Glutamatergic neuron (in vitro differentiated cells): ENCODE data around the gene UBQLN1. TPM values are rescaled to one million over a fixed set of nuclear protein-coding genes. Genes with fewer than 3 reads are reported as not detected.

Experiments used
- DNase-seq: peaks from one replicate; pipeline ENCODE4 v3.0.0; 2022
- H3K27ac Mint-ChIP-seq: one replicate; pipeline ENCODE4 v1.8.0; 2020; ENCODE audit warnings: mild to moderate bottlenecking, mixed read lengths, inconsistent platforms; ENCODE audit not compliant: unreplicated experiment
- H3K27me3 Mint-ChIP-seq: one replicate; pipeline ENCODE4 v1.8.0; 2020; ENCODE audit warnings: mild to moderate bottlenecking, moderate library complexity, mixed read lengths, inconsistent platforms; ENCODE audit not compliant: unreplicated experiment
- H3K36me3 Mint-ChIP-seq: one replicate; pipeline ENCODE4 v1.8.0; 2020; ENCODE audit warnings: mild to moderate bottlenecking, mixed read lengths, inconsistent platforms; ENCODE audit not compliant: unreplicated experiment
- H3K4me1 Mint-ChIP-seq: one replicate; pipeline ENCODE4 v1.8.0; 2020; ENCODE audit warnings: mild to moderate bottlenecking, low read depth, mixed read lengths, inconsistent platforms; ENCODE audit not compliant: unreplicated experiment
- H3K4me3 Mint-ChIP-seq: one replicate; pipeline ENCODE4 v1.8.0; 2020; ENCODE audit warnings: mild to moderate bottlenecking, mixed read lengths, inconsistent platforms; ENCODE audit not compliant: unreplicated experiment
- H3K9me3 Mint-ChIP-seq: one replicate; pipeline ENCODE4 v1.8.0; 2020; ENCODE audit warnings: mild to moderate bottlenecking, moderate library complexity, mixed read lengths, inconsistent platforms; ENCODE audit not compliant: unreplicated experiment
- CTCF ChIP-seq: fragments of 200-600 bp; sonication (generic); IDR thresholded peaks from one replicate; pipeline ENCODE4 v1.5.0; 2021; ENCODE audit not compliant: partially characterized antibody, unreplicated experiment
- total RNA-seq: library from RNA; stranded (reverse); fragmentation: NEBNext Ultra II Directional; extraction: Animal tissue kit (Norgen Biotek cat#: 25700); gene quantifications from one replicate; pipeline ENCODE4 v1.2.1, GENCODE V29; 2021; ENCODE audit not compliant: unreplicated experiment

The UBQLN1 gene
- total RNA-seq, 1 donor from 2014 or later, result 188 TPM

DNA sequence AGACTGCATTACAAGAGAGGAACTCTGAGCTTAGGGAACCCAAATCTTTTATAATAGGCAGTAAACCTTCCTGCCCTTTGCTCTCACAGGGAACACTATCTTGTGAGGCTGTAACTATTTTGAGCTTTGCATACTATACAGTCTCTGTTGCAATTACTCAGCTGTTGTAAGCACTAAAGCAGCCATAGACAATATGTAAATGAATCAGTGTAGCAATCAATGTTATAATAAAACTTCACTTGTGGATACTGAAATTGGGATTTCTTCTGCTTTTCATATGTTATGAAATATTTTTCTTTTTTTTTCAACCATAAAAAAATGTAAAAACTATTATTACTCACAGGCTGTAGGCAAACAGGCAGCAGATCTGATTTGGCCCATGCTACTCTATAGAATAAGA lies 16.7 kb upstream of the UBQLN1 start:
- H3K4me1 Mint-ChIP-seq, result no peaks in the 10 kb centered on the region
- H3K36me3 Mint-ChIP-seq, result no peaks in the 10 kb centered on the region

DNA sequence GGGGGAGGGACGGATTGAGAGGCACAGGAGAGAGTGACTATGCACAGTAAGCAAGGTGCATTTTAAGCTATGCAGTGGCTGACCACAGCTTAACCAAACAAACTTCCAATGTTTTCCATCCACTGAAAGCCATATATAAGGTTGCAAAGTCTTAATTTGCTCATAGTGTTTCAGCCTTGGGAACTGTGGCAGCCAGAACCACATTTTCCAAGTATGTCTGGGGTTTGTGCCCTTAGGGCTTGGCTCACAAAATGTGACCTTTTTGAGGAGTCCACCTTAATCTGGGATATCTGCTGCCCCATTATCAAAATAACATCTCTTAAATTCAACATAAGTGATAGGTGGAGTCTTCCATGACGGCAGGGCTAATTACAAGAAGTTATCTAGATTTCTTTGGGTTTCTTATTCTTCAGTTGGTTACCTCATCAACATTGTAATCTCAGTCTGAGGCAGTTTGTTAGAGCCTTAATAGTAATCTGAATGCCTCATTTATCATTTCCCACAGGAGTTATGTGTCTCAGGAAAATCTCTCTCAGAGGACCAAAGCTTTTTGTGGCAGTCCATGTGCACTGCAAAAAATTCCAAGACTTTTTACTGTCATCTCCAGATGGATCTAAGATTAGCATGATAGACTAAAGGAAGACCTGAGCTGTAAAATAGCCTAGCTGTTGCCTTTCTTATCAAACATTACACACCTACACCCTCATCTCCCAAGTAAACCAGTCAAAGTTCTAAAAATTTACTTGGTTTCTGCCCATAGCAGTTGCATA lies 15.2 kb upstream of the UBQLN1 start:
- H3K27me3 Mint-ChIP-seq, result no peaks in the 10 kb centered on the region
- no peak overlapping the region for H3K4me3 Mint-ChIP-seq
- no peak for TF ChIP-seq CTCF
- DNase-seq, result no peak
- H3K9me3 Mint-ChIP-seq, result no peaks in the 10 kb centered on the region
- H3K27ac Mint-ChIP-seq, result no peak overlapping the region
- H3K36me3 Mint-ChIP-seq, result no peaks in the 10 kb centered on the region
- H3K4me1 Mint-ChIP-seq, result no peaks in the 10 kb centered on the region

More for the DNA sequence above, 16.7 kb upstream of the UBQLN1 start:
- no peak for TF ChIP-seq CTCF
- H3K27ac Mint-ChIP-seq, result no peak overlapping the region
- H3K4me3 Mint-ChIP-seq, result no peak overlapping the region
- no peaks in the 10 kb centered on the region for H3K27me3 Mint-ChIP-seq
- DNase-seq, result no peak
- H3K9me3 Mint-ChIP-seq, result no peaks in the 10 kb centered on the region

DNA sequence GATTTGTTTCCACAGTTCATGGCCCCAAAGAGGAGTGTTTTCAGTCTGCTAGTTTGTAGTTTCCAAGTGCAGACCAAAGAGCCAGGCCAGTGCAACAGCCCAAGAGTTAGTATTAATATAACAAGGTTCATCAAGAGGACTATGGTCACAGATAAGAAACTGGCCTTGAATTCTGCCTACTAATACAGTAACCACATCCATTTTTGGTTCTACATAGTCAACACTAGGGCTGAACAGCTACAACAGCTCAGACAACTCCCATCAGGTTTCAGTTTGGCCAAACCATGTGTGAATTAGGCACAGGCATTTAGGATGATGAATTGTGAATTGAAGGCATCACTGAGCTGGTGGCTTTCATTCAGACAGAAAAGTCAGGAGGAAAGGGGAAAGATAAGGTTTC lies 13.8 kb upstream of the UBQLN1 start:
- Mint-ChIP-seq H3K27ac (no peak overlapping the region), H3K4me1 (no peaks in the 10 kb centered on the region), H3K9me3 (no peaks in the 10 kb centered on the region), H3K27me3 (no peaks in the 10 kb centered on the region), H3K36me3 (no peaks in the 10 kb centered on the region), H3K4me3 (no peak overlapping the region)
- DNase-seq, result no peak
- no peak for TF ChIP-seq CTCF

DNA sequence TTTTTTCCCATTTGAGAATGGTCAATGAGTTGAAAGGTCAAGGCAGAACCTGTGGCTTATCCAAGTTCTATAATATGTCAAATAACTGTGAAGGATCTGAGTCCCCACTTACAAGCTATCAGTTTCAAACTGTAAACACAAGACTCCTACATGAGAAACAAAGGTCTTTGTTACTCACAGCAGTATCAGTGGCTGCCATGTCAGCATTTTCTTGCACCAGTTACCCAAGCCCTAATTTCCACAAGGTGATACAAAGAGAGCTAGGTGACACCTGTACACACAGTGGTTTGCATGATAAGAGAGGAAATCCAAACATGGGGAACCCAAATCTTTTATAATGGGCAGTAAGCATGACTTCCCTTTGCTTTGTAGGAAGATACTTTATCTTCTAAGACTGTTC lies 8.0 kb upstream of the UBQLN1 start:
- H3K27me3 Mint-ChIP-seq, result peaks cover 3% of the 10 kb centered on the region
- no peak overlapping the region for H3K27ac Mint-ChIP-seq
- no peak overlapping the region for H3K4me3 Mint-ChIP-seq
- no peaks in the 10 kb centered on the region for H3K9me3 Mint-ChIP-seq
- TF ChIP-seq CTCF, result no peak
- H3K4me1 Mint-ChIP-seq, result no peaks in the 10 kb centered on the region
- H3K36me3 Mint-ChIP-seq, result no peaks in the 10 kb centered on the region
- no peak for DNase-seq

- DNase-seq, result no peak
- Mint-ChIP-seq H3K27ac (no peak overlapping the region), H3K4me3 (no peak overlapping the region), H3K27me3 (peaks cover 3% of the 10 kb centered on the region), H3K4me1 (no peaks in the 10 kb centered on the region), H3K36me3 (no peaks in the 10 kb centered on the region), H3K9me3 (no peaks in the 10 kb centered on the region)
- TF ChIP-seq CTCF, result no peak
Measured at GRCh38 chr9:83715221-83715620, 7.5 kb upstream of the UBQLN1 start.
